Esophagus squamous epithelium (tissue), 4 donors: ENCODE data around the gene EEF1A2. TPM values are rescaled to one million over a fixed set of nuclear protein-coding genes. Genes with fewer than 3 reads are reported as not detected.

Experiments
- total RNA-seq, 4 donors: library from RNA; depleted of rRNA; stranded (reverse); fragments of >200 nt; gene quantifications; one replicate each; pipeline ENCODE4 v1.1.0, GENCODE V29; 2016

EEF1A2 gene
- total RNA-seq, 4 donors from 2014 or later, result 0.44 to 3.1 (median 1.9) TPM

Other genes with a start within 250 kb of the EEF1A2 start
- gene NKAIN4, start 244.6 kb downstream of the EEF1A2 start, total RNA-seq, result not detected
- gene ARFGAP1, start 226.3 kb downstream of the EEF1A2 start, total RNA-seq, result 10 to 100 TPM; 18.4 to 37.4 (median 30.7) TPM
- gene COL20A1, start 205.9 kb downstream of the EEF1A2 start, total RNA-seq, result not detected
- gene CHRNA4, start 137.7 kb downstream of the EEF1A2 start, total RNA-seq, result not detected
- gene KCNQ2, start 26.4 kb downstream of the EEF1A2 start, total RNA-seq, result not detected
- 100 to 1,000 TPM; 142 to 613 (median 338) TPM for gene PPDPF, start 21.7 kb upstream of the EEF1A2 start, total RNA-seq
- gene PTK6, start 38.3 kb upstream of the EEF1A2 start, total RNA-seq, result 100 to 1,000 TPM in 1 of 4 donors, 10 to 100 TPM in 3; 40.8 to 133 (median 49.7) TPM
- gene SRMS, start 48.7 kb upstream of the EEF1A2 start, total RNA-seq, result not detected
- gene FNDC11, start 55.1 kb upstream of the EEF1A2 start, total RNA-seq, result under 1 TPM in 1 of 4 donors, not detected in 3; under 0.01 TPM
- 10 to 100 TPM; 23.7 to 37.6 (median 31.2) TPM for gene HELZ2, start 75.2 kb upstream of the EEF1A2 start, total RNA-seq
- 10 to 100 TPM in 3 of 4 donors, 1 to 10 TPM in 1; 7.2 to 12.0 (median 11.0) TPM for gene GMEB2, start 128.0 kb upstream of the EEF1A2 start, total RNA-seq
- gene STMN3, start 154.3 kb upstream of the EEF1A2 start, total RNA-seq, result 1 to 10 TPM; 1.9 to 8.4 (median 4.5) TPM
- 10 to 100 TPM in 2 of 4 donors, 1 to 10 TPM in 2; 6.4 to 22.7 (median 12.8) TPM for gene RTEL1, start 159.2 kb upstream of the EEF1A2 start, total RNA-seq
- 10 to 100 TPM in 3 of 4 donors, 1 to 10 TPM in 1; 2.5 to 15.2 (median 10.6) TPM for gene TNFRSF6B, start 197.6 kb upstream of the EEF1A2 start, total RNA-seq
- gene ARFRP1, start 208.9 kb upstream of the EEF1A2 start, total RNA-seq, result 10 to 100 TPM; 30.4 to 45.5 (median 37.0) TPM
- gene ZGPAT, start 209.0 kb upstream of the EEF1A2 start, total RNA-seq, result 10 to 100 TPM; 25.4 to 31.9 (median 28.3) TPM
- 10 to 100 TPM; 10.9 to 22.3 (median 14.4) TPM for gene LIME1, start 237.6 kb upstream of the EEF1A2 start, total RNA-seq
- 10 to 100 TPM; 37.0 to 55.5 (median 50.2) TPM for gene SLC2A4RG, start 240.7 kb upstream of the EEF1A2 start, total RNA-seq